Sigmoid colon (tissue), 4 donors: ENCODE data around the gene UBE3B.

Experiments
- CTCF ChIP-seq, 4 experiments: fragments of 450-650 bp in 3 of 4; fragments of 200-600 bp in 1 of 4; IDR thresholded peaks; one replicate each; pipeline ENCODE4 v1.5.1; 2016 to 2019; ENCODE audit warnings: antibody characterized with exemption in 4 of 4, mild to moderate bottlenecking in 3 of 4, moderate library complexity in 2 of 4
- EP300 ChIP-seq, 4 donors: sonication (generic); formaldehyde crosslinking; IDR thresholded peaks; one replicate each; pipeline ENCODE4 v1.6.1; 2017; ENCODE audit warnings: antibody characterized with exemption in 4 of 4
- POLR2A ChIP-seq, 2 donors: fragments of 450-650 bp; IDR thresholded peaks; one replicate each; pipeline ENCODE4 v1.6.1; 2016; ENCODE audit warnings: antibody characterized with exemption in 2 of 2, mild to moderate bottlenecking in 2 of 2, moderate library complexity in 2 of 2
- POLR2AphosphoS5 ChIP-seq, 4 donors: sonication (generic); formaldehyde crosslinking; IDR thresholded peaks; one replicate each; pipeline ENCODE4 v1.6.1; 2017; ENCODE audit warnings: antibody characterized with exemption in 4 of 4

GRCh38 chr12:109504068-109504467 is 26.6 kb downstream of the UBE3B start:
- TF ChIP-seq CTCF (IDR thresholded peaks at IDR 0.05): no peak
- TF ChIP-seq POLR2A (IDR thresholded peaks at IDR 0.05): no peak
- TF ChIP-seq POLR2AphosphoS5 (IDR thresholded peaks at IDR 0.05): no peak
- no peak for TF ChIP-seq EP300 (IDR thresholded peaks at IDR 0.05)
